GM12878 (cell line): ENCODE results near the gene LARP4B. TPM values are rescaled to one million over a fixed set of nuclear protein-coding genes. Genes with fewer than 3 reads are reported as not detected.

Source experiments
- ATAC-seq: fragments of 200-7000 bp; cut with Tn5 transposase; 3 replicates; pipeline ENCODE4 v1.9.1; 2020; ENCODE audit warnings: mild to moderate bottlenecking, moderate library complexity
- BruUV-seq: library from RNA; stranded (reverse); fragments of 400-500 nt; replicated peaks from 2 replicates; lab custom pipeline; 2021; lab: Mats Ljungman, UMichigan
- CTCF ChIA-PET: fragments of 300-600 bp; sonication (Branson Sonifier 250); formaldehyde crosslinking; extraction: SDS; loops from one replicate; lab custom pipeline; 2021; ENCODE audit warnings: inconsistent platforms; lab: Yijun Ruan, JAX
- POLR2A ChIA-PET: fragments of 350-600 bp; formaldehyde crosslinking; extraction: SDS; loops from one replicate; lab custom pipeline; 2021; ENCODE audit warnings: inconsistent platforms; lab: Charles Lee
- RAD21 ChIA-PET: fragments of 300-600 bp; sonication (Branson Sonifier 250); formaldehyde crosslinking; loops from one replicate; lab custom pipeline; 2023; ENCODE audit warnings: antibody characterized with exemption; ENCODE audit not compliant: unreplicated experiment; lab: Charles Lee
- SMC1A ChIA-PET: fragments of 300-600 bp; sonication (Branson Sonifier 250); formaldehyde crosslinking; loops from one replicate; lab custom pipeline; 2023; ENCODE audit not compliant: unreplicated experiment, uncharacterized antibody; lab: Charles Lee
- DNase-seq: peaks from one replicate; pipeline ENCODE4 v3.0.0-alpha.2; 2011; ENCODE audit warnings: low read depth, low spot score
- FAIRE-seq: peaks from 3 replicates; lab custom pipeline; 2011; peaks lifted over from hg19 to GRCh38; lab: Jason Lieb, UNC
- H2AFZ ChIP-seq: 2 replicates; pipeline ENCODE4 v1.6.0; 2011; ENCODE audit warnings: low read depth, low read length, control low read depth; ENCODE audit not compliant: control insufficient read depth
- H3K27ac ChIP-seq: 2 replicates; pipeline ENCODE4 v1.5.1; 2011; ENCODE audit warnings: control low read depth; ENCODE audit not compliant: control insufficient read depth, insufficient read depth
- H3K27me3 ChIP-seq, 2 experiments: replicated peaks in 1 of 2; 2 replicates each; pipeline versions ENCODE4 v1.6.0 to v1.6.1; 2011; ENCODE audit warnings: low read length in 1 of 2; ENCODE audit not compliant: control insufficient read depth in 2 of 2, insufficient read depth in 2 of 2
- H3K36me3 ChIP-seq, 2 experiments: 2 replicates each; pipeline ENCODE4 v1.5.1; 2011; ENCODE audit warnings: low read length in 1 of 2; ENCODE audit not compliant: control insufficient read depth in 2 of 2, insufficient read depth in 2 of 2
- H3K4me1 ChIP-seq: 2 replicates; pipeline ENCODE4 v1.6.1; 2011; ENCODE audit warnings: mild to moderate bottlenecking, low read length, moderate library complexity, mixed read lengths; ENCODE audit not compliant: control insufficient read depth, insufficient read depth
- H3K4me2 ChIP-seq: 2 replicates; pipeline ENCODE4 v1.6.0; 2011; ENCODE audit warnings: control low read depth; ENCODE audit not compliant: control insufficient read depth, insufficient read depth
- H3K4me3 ChIP-seq: fragments of 200-600 bp; sonication (generic); 2 replicates; pipeline ENCODE4 v1.5.1; 2016
- H3K79me2 ChIP-seq: 2 replicates; pipeline ENCODE4 v1.6.0; 2011; ENCODE audit warnings: low read length; ENCODE audit not compliant: control insufficient read depth, insufficient read depth
- H3K9ac ChIP-seq: 2 replicates; pipeline ENCODE4 v1.8.0; 2011; ENCODE audit warnings: low read length, control low read depth, mixed read lengths; ENCODE audit not compliant: control insufficient read depth, insufficient read depth
- H3K9me3 ChIP-seq: replicated peaks from 3 replicates; pipeline ENCODE4 v1.5.1; 2011; ENCODE audit warnings: mild to moderate bottlenecking, low read length; ENCODE audit not compliant: control insufficient read depth, insufficient read depth
- H4K20me1 ChIP-seq: 2 replicates; pipeline ENCODE4 v1.6.0; 2011; ENCODE audit not compliant: control insufficient read depth, insufficient read depth
- EGR1 ChIP-seq, 2 experiments: IDR thresholded peaks; 1 replicate in 1 of 2; 2 replicates in 1 of 2; pipeline ENCODE4 v1.6.1; 2011 to 2012; ENCODE audit warnings: low read depth in 2 of 2, low read length in 2 of 2, borderline replicate concordance in 1 of 2, mild to moderate bottlenecking in 1 of 2, moderate library complexity in 1 of 2
- FOS ChIP-seq: IDR thresholded peaks from 3 replicates; pipeline ENCODE4 v1.6.1; 2011; ENCODE audit warnings: borderline replicate concordance; ENCODE audit not compliant: insufficient read length; ENCODE audit errors: extremely low read depth
- GABPA ChIP-seq: IDR thresholded peaks from 2 replicates; pipeline ENCODE4 v1.6.1; 2014; ENCODE audit warnings: antibody characterized with exemption, low read depth, mild to moderate bottlenecking, inconsistent platforms
- HDGF ChIP-seq: fragments of 450-650 bp; IDR thresholded peaks from 2 replicates; pipeline ENCODE4 v1.6.1; 2016; ENCODE audit warnings: antibody characterized with exemption
- POLR2AphosphoS2 ChIP-seq: IDR thresholded peaks from 2 replicates; pipeline ENCODE4 v1.6.1; 2011; ENCODE audit warnings: low read depth, mild to moderate bottlenecking, low read length, improper control_type of control experiment, moderate library complexity
- POLR2AphosphoS5 ChIP-seq: IDR thresholded peaks from 2 replicates; pipeline ENCODE4 v1.6.1; 2011; ENCODE audit warnings: mild to moderate bottlenecking, low read length, inconsistent platforms
- SUPT20H ChIP-seq: IDR thresholded peaks from 2 replicates; pipeline ENCODE4 v1.6.1; 2011; ENCODE audit warnings: low read depth, mild to moderate bottlenecking, low read length, moderate library complexity, borderline replicate concordance; ENCODE audit not compliant: control insufficient read depth
- ZZZ3 ChIP-seq: IDR thresholded peaks from 2 replicates; pipeline ENCODE4 v1.6.1; 2011; ENCODE audit warnings: low read depth; ENCODE audit not compliant: control insufficient read depth, insufficient read length
- WGBS: methylation state at CpG from one replicate; pipeline ENCODE4 v1.1.6; 2016; ENCODE audit warnings: low lambda C conversion rate; ENCODE audit not compliant: insufficient replicate concordance, insufficient coverage; ENCODE audit errors: missing lambda C conversion rate; 5-methylcytosine and 5-hydroxymethylcytosine counted together
- in situ Hi-C: fragments of 300-500 bp; cut with MboI; formaldehyde crosslinking; loops from 9 replicates; pipeline ENCODE4 v1.14.3; 2018; ENCODE audit warnings: mixed read lengths
- intact Hi-C: fragments of 100-400 bp; cut with micrococcal nuclease; formaldehyde crosslinking; loops from one replicate; pipeline ENCODE4 v1.14.2; 2022; ENCODE audit not compliant: unreplicated experiment
- polyA plus RNA-seq, 11 experiments: library from polyadenylated mRNA; depleted of rRNA in 4 of 11; unstranded in 6 of 11; stranded (reverse) in 5 of 11; fragments of >200 nt; fragmentation: Nextera tagmentation in 4 of 11; fragmentation: Illumina TruSeq in 1 of 11; extraction: Ambion mirVana in 4 of 11; extraction: Trizol in 1 of 11; gene quantifications; 1 replicate in 1 of 11; 2 replicates in 10 of 11; pipeline versions ENCODE4 v1.2.1 to v1.2.3, GENCODE V29; 2011 to 2016; ENCODE audit warnings: inconsistent platforms in 2 of 11, missing spikeins in 2 of 11, low read depth in 1 of 11
- total RNA-seq, 4 experiments: library from RNA; depleted of rRNA in 3 of 4; stranded (reverse); fragments of >200 nt in 3 of 4; fragmentation: Illumina TruSeq in 1 of 4; extraction: Trizol in 1 of 4; gene quantifications; 2 replicates each; pipeline versions ENCODE4 v1.2.1 to v1.2.3, GENCODE V29; 2013 to 2021

The LARP4B gene
- total and polyA plus RNA-seq, 10 of the 15 experiments (the other 5 are each of a cell fraction or from before 2014, with no cell fraction given) = 10.5 to 119 (median 39.4) TPM

DNA sequence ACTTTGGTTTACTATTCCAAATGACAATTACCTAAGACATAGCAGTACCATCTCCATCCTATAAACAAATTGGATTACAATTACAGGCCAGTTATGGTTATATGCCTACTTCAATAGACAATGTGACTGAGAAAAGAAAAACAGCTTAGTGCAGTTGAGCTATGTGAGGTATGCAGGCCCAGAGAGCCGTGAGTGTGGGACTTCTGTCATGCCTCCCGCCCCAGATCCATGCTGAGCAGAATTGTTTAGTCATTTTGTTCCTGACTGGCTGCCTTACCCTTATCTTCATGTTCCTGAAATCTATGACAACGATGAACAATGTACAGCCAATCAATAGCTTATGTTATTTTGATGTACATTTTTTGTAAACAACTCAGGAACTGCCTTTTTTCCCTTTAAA lies 21.7 kb downstream of the LARP4B start:
- no peak overlapping the region for H3K4me3 ChIP-seq
- SMC1A ChIA-PET = no interaction called here
- peaks cover 29% of the 10 kb centered on the region for H3K79me2 ChIP-seq
- POLR2A ChIA-PET = interaction anchor here (0.6 kb wide), 1 partner anchor 625 kb away, joined by 6 read pairs; no protein-coding TSS in a partner anchor
- no peak overlapping the region for H3K4me2 ChIP-seq
- H3K27ac ChIP-seq = no peak overlapping the region
- BruUV-seq = no TSS peak
- DNase-seq (no peak), FAIRE-seq (no peak)
- no peak overlapping the region for H3K9ac ChIP-seq
- intact Hi-C loops = no loop called here
- H3K9me3 ChIP-seq = no peaks in the 10 kb centered on the region
- WGBS = 100% methylated on average over 3 of the region's 3 CpGs
- H4K20me1 ChIP-seq = 0 out of 2 replicates have a peak, but pooled peaks cover 7% of the 10 kb centered on the region
- TF ChIP-seq POLR2AphosphoS5 = no peak
- no peak for TF ChIP-seq ZZZ3
- no peak for TF ChIP-seq FOS
- no peak for TF ChIP-seq GABPA
- no peak for TF ChIP-seq HDGF
- TF ChIP-seq, all 136 proteins: peak for 0
- Histone ChIP-seq H2AFZ (no peak overlapping the region), H3K27me3 (no peaks in the 10 kb centered on the region), H3K36me3 (peaks cover 2 to 25% of the 10 kb centered on the region in 2 experiments), H3K4me1 (no peaks in the 10 kb centered on the region)
- in situ Hi-C loops = no loop called here
- ATAC-seq = no peak
- ChIA-PET RAD21 (interaction anchor here (0.8 kb wide), 1 partner anchor 10 kb away, joined by 3 read pairs; no protein-coding TSS in a partner anchor), CTCF (no interaction called here)

DNA sequence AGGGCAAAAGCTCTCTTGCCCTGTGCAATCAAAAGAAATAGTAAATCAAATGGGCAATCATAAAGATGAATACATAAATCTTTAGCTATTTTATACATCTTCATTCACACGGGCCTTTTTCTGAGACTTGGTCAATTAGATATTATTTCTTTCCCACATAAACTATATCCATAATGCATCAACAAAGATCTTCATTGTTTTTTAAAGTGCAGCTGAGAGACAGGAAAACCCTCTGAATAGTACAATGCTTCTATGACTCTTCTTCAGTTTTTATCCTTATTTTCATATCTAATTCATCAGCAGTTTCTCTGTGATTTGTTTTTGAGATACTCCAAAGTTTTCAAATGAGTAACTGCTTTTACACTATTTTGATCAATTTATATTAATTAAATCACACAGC lies 25.5 kb downstream of the LARP4B start:
- FAIRE-seq = no peak
- RAD21 ChIA-PET = no interaction called here

More for the DNA sequence above, 25.5 kb downstream of the LARP4B start:
- intact Hi-C loops = no loop called here
- Histone ChIP-seq H4K20me1 (0 out of 2 replicates have a peak, but pooled peaks cover 7% of the 10 kb centered on the region), H3K27ac (no peak overlapping the region), H3K4me1 (no peaks in the 10 kb centered on the region), H3K9me3 (no peaks in the 10 kb centered on the region), H3K4me3 (no peak overlapping the region), H3K9ac (no peak overlapping the region), H2AFZ (no peak overlapping the region), H3K36me3 (peaks cover 4 to 22% of the 10 kb centered on the region in 2 experiments; a peak in 3 of 4 replicates), H3K4me2 (no peak overlapping the region), H3K79me2 (peaks cover 34% of the 10 kb centered on the region), H3K27me3 (no peaks in the 10 kb centered on the region)
- TF ChIP-seq SUPT20H = no peak
- TF ChIP-seq POLR2AphosphoS2 = no peak
- TF ChIP-seq EGR1 (IDR thresholded peaks at IDR 0.05; ENCODE audit: borderline replicate concordance in 1 of 2, low read depth in 2 of 2, low read length in 2 of 2) = no peak
- 83% methylated on average over 1 of the region's 1 CpG for whole genome bisulfite sequencing
- BruUV-seq = no TSS peak
- POLR2A ChIA-PET = no interaction called here
- no peak for DNase-seq
- CTCF ChIA-PET = no interaction called here
- SMC1A ChIA-PET = interaction anchor here (0.8 to 1.7 kb wide), 2 partner anchors 11 to 81 kb away, joined by 3 to 5 read pairs; no protein-coding TSS in a partner anchor
- no peak for ATAC-seq
- in situ Hi-C loops = no loop called here
